ENCODE measurements around the gene STPG1. TPM values are rescaled to one million over a fixed set of nuclear protein-coding genes. Genes with fewer than 3 reads are reported as not detected.

The STPG1 gene
- total RNA-seq, 4 donors from 2014 or later, result 2.2 to 5.6 (median 4.1) TPM

- DNase-seq (ENCODE audit: extremely low spot score), result no peak
- WGBS, result 56% methylated on average over 9 of the region's 11 CpGs
- Histone ChIP-seq H3K4me3 (no peak overlapping the region), H3K36me3 (peaks cover 0 to 22% (median 5%) of the 10 kb centered on the region in 4 donors), H3K27ac (replicated peaks in 1 of 4) (peak overlapping the region; percentile 13 to 36 (median 30)), H3K9me3 (no peaks in the 10 kb centered on the region), H3K27me3 (no peaks in the 10 kb centered on the region), H3K4me1 (peaks cover 0 to 10% (median 6%) of the 10 kb centered on the region in 4 donors)
- intact Hi-C loops (cut with DNase I), result no loop called here
- TF ChIP-seq, protein P1, sequence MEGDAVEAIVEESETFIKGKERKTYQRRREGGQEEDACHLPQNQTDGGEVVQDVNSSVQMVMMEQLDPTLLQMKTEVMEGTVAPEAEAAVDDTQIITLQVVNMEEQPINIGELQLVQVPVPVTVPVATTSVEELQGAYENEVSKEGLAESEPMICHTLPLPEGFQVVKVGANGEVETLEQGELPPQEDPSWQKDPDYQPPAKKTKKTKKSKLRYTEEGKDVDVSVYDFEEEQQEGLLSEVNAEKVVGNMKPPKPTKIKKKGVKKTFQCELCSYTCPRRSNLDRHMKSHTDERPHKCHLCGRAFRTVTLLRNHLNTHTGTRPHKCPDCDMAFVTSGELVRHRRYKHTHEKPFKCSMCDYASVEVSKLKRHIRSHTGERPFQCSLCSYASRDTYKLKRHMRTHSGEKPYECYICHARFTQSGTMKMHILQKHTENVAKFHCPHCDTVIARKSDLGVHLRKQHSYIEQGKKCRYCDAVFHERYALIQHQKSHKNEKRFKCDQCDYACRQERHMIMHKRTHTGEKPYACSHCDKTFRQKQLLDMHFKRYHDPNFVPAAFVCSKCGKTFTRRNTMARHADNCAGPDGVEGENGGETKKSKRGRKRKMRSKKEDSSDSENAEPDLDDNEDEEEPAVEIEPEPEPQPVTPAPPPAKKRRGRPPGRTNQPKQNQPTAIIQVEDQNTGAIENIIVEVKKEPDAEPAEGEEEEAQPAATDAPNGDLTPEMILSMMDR (IDR thresholded peaks at IDR 0.05), result no peak
- TF ChIP-seq POLR2A (IDR thresholded peaks at IDR 0.05; ENCODE audit: low read depth) (no peak), EP300 (IDR thresholded peaks at IDR 0.05) (no peak), POLR2AphosphoS5 (IDR thresholded peaks at IDR 0.05) (no peak)
Observed at GRCh38 chr1:24364975-24365678, 48.5 kb downstream of the STPG1 start.

DNA sequence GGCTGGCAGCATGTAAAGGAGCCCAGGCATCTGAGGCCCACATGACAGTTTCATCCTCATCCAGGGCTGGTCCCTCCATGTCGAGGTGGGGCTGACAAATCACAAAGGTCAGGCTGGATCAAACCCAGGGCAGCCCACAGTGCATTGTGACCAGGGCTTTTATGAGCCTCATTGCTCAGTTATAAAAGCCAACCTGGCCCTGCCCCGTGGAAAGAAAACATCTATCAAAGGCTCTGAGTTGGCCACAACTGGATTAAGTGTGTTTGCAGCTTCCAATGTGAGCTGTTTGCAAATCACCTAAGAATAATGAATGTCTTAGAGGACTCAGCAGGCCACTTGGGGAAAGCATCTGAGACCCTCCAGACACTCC lies 49.0 kb downstream of the STPG1 start:
- H3K27me3 ChIP-seq, result no peaks in the 10 kb centered on the region
- WGBS, result 57% methylated on average over 1 of the region's 2 CpGs
- DNase-seq (ENCODE audit: extremely low spot score), result no peak
- H3K4me3 ChIP-seq, result no peak overlapping the region
- H3K36me3 ChIP-seq, result peaks cover 0 to 27% (median 8%) of the 10 kb centered on the region in 4 donors
- peaks cover 0 to 10% (median 6%) of the 10 kb centered on the region in 4 donors for H3K4me1 ChIP-seq
- TF ChIP-seq EP300 (IDR thresholded peaks at IDR 0.05) (no peak), POLR2A (IDR thresholded peaks at IDR 0.05; ENCODE audit: low read depth) (no peak), POLR2AphosphoS5 (IDR thresholded peaks at IDR 0.05) (no peak)
- TF ChIP-seq, protein P1 (IDR thresholded peaks at IDR 0.05), result no peak
- H3K9me3 ChIP-seq, result no peaks in the 10 kb centered on the region
- peak overlapping the region; percentile 12 to 36 (median 24) for H3K27ac ChIP-seq (replicated peaks in 1 of 4)
- intact Hi-C loops (cut with DNase I), result no loop called here

- Histone ChIP-seq H3K36me3 (peaks cover 0 to 33% (median 8%) of the 10 kb centered on the region in 4 donors), H3K27ac (replicated peaks in 1 of 4) (no peak overlapping the region), H3K27me3 (no peaks in the 10 kb centered on the region), H3K9me3 (no peaks in the 10 kb centered on the region), H3K4me3 (no peak overlapping the region), H3K4me1 (peaks cover 0 to 10% (median 6%) of the 10 kb centered on the region in 4 donors)
- WGBS, result 90% methylated on average over 7 of the region's 7 CpGs
- no peak for DNase-seq (ENCODE audit: extremely low spot score)
- no peak for TF ChIP-seq POLR2A (IDR thresholded peaks at IDR 0.05; ENCODE audit: low read depth)
- TF ChIP-seq POLR2AphosphoS5 (IDR thresholded peaks at IDR 0.05), result no peak
- no peak for TF ChIP-seq EP300 (IDR thresholded peaks at IDR 0.05)
- TF ChIP-seq, protein P1 (IDR thresholded peaks at IDR 0.05), result no peak
- intact Hi-C loops (cut with DNase I), result no loop called here
Observed at GRCh38 chr1:24363994-24364393, 49.6 kb downstream of the STPG1 start.

DNA sequence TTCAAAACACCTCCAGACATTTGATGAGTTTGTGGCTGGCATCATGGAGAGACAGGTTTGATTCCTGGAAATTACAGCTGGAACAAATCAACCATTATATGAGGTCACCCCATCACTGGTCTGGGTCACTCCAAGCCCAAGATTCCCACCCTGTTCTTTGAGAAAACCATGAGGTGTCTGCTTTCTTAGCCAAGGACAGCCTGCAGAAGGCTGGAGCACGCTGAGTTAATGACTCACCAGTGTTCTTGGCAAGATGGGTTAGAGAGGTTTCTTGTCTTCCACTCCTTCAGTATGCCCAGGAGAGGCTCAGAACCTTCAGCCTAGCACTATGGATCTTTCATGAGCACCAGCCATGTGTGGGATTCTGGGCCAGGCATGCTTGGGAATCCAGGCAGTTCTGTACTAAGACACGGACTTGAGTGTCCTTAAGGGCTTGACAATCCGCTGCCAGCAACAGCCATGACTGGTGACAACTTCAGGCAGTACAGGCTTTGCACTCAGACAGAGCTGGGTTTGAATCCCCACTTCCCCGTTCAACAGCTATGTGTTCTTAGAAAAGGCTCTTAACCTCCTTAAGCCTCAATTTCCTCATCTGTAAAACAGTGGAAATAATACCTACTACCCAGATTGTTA lies 50.5 kb downstream of the STPG1 start:
- TF ChIP-seq POLR2AphosphoS5 (IDR thresholded peaks at IDR 0.05) (peak; percentile 15 to 40), POLR2A (IDR thresholded peaks at IDR 0.05; ENCODE audit: low read depth) (no peak)
- TF ChIP-seq, protein P1 (IDR thresholded peaks at IDR 0.05), result no peak
- Histone ChIP-seq H3K27me3 (no peaks in the 10 kb centered on the region), H3K4me1 (peaks cover 0 to 10% (median 6%) of the 10 kb centered on the region in 4 donors), H3K4me3 (no peak overlapping the region), H3K36me3 (peaks cover 3 to 33% (median 10%) of the 10 kb centered on the region in 4 donors), H3K27ac (replicated peaks in 1 of 4) (peak overlapping the region in 1 of 4 donors; percentile 18), H3K9me3 (no peaks in the 10 kb centered on the region)
- intact Hi-C loops (cut with DNase I), result no loop called here
- WGBS, result 69% methylated on average over 3 of the region's 4 CpGs
- DNase-seq (ENCODE audit: extremely low spot score), result no peak
